ENCODE results near the gene NCAPH2. TPM values are rescaled to one million over a fixed set of nuclear protein-coding genes. Genes with fewer than 3 reads are reported as not detected.

Gene NCAPH2
- total RNA-seq, 3 donors from 2014 or later (not counting 1 experiment from before 2014, with no cell fraction given) = 94.5 to 106 (median 104) TPM

- no peak overlapping the region for H3K27ac Mint-ChIP-seq
- Histone ChIP-seq H3K27me3 (ENCODE audit: control insufficient read depth, insufficient read depth, low read length) (no peaks in the 10 kb centered on the region), H3K27ac (ENCODE audit: low read length) (no peak overlapping the region), H3K4me1 (ENCODE audit: control insufficient read depth, insufficient read depth, low read length) (no peaks in the 10 kb centered on the region), H3K4me3 (ENCODE audit: low read length) (no peak overlapping the region), H3K9me3 (ENCODE audit: control insufficient read depth, insufficient read depth, low read length) (no peaks in the 10 kb centered on the region), H3K36me3 (ENCODE audit: control insufficient read depth, insufficient read depth, low read length) (peaks cover 16% of the 10 kb centered on the region)
- peaks cover 0 to 6% of the 10 kb centered on the region in 2 donors for H3K27me3 Mint-ChIP-seq (ENCODE audit: low read depth in 2 of 2)
- no peaks in the 10 kb centered on the region for H3K36me3 Mint-ChIP-seq
- no peaks in the 10 kb centered on the region for H3K9me3 Mint-ChIP-seq
- intact Hi-C loops (cut with micrococcal nuclease) = no loop called here
- no peak for TF ChIP-seq CTCF (IDR thresholded peaks at IDR 0.05)
- WGBS (ENCODE audit: insufficient coverage) = 87% methylated on average over 13 of the region's 13 CpGs
- H3K4me1 Mint-ChIP-seq = no peaks in the 10 kb centered on the region
- no peak for ATAC-seq
- no peak overlapping the region for H3K4me3 Mint-ChIP-seq
- DNase-seq = no peak
Observed at GRCh38 chr22:50569896-50570535, 62.0 kb downstream of the NCAPH2 start.

- H3K4me1 Mint-ChIP-seq = no peaks in the 10 kb centered on the region
Observed at GRCh38 chr22:50570861-50571260, 62.8 kb downstream of the NCAPH2 start.

GRCh38 chr22:50571264-50572175, 63.5 kb downstream of the NCAPH2 start:
- Mint-ChIP-seq H3K4me3 (no peak overlapping the region), H3K27me3 (ENCODE audit: low read depth in 2 of 2) (peaks cover 0 to 4% of the 10 kb centered on the region in 2 donors), H3K9me3 (no peaks in the 10 kb centered on the region), H3K27ac (no peak overlapping the region), H3K4me1 (no peaks in the 10 kb centered on the region), H3K36me3 (no peaks in the 10 kb centered on the region)
- TF ChIP-seq CTCF (IDR thresholded peaks at IDR 0.05) = no peak
- no peak overlapping the region for H3K27ac ChIP-seq (ENCODE audit: low read length)
- H3K27me3 ChIP-seq (ENCODE audit: control insufficient read depth, insufficient read depth, low read length) = no peaks in the 10 kb centered on the region
- DNase-seq = no peak
- ATAC-seq = no peak
- peaks cover 16% of the 10 kb centered on the region for H3K36me3 ChIP-seq (ENCODE audit: control insufficient read depth, insufficient read depth, low read length)
- 94% methylated on average over 26 of the region's 26 CpGs for WGBS (ENCODE audit: insufficient coverage)
- H3K9me3 ChIP-seq (ENCODE audit: control insufficient read depth, insufficient read depth, low read length) = no peaks in the 10 kb centered on the region
- no peak overlapping the region for H3K4me3 ChIP-seq (ENCODE audit: low read length)
- intact Hi-C loops (cut with micrococcal nuclease) = no loop called here
- H3K4me1 ChIP-seq (ENCODE audit: control insufficient read depth, insufficient read depth, low read length) = no peaks in the 10 kb centered on the region

More at GRCh38 chr22:50570861-50571260, 62.8 kb downstream of the NCAPH2 start:
- Mint-ChIP-seq H3K9me3 (no peaks in the 10 kb centered on the region), H3K36me3 (no peaks in the 10 kb centered on the region), H3K27me3 (ENCODE audit: low read depth in 2 of 2) (peaks cover 0 to 6% of the 10 kb centered on the region in 2 donors), H3K4me3 (no peak overlapping the region), H3K27ac (no peak overlapping the region)
- DNase-seq = no peak
- ATAC-seq = no peak
- intact Hi-C loops (cut with micrococcal nuclease) = no loop called here
- Histone ChIP-seq H3K27ac (ENCODE audit: low read length) (no peak overlapping the region), H3K27me3 (ENCODE audit: control insufficient read depth, insufficient read depth, low read length) (no peaks in the 10 kb centered on the region), H3K4me3 (ENCODE audit: low read length) (no peak overlapping the region), H3K4me1 (ENCODE audit: control insufficient read depth, insufficient read depth, low read length) (no peaks in the 10 kb centered on the region), H3K9me3 (ENCODE audit: control insufficient read depth, insufficient read depth, low read length) (no peaks in the 10 kb centered on the region), H3K36me3 (ENCODE audit: control insufficient read depth, insufficient read depth, low read length) (peaks cover 16% of the 10 kb centered on the region)
- TF ChIP-seq CTCF (IDR thresholded peaks at IDR 0.05) = no peak
- 97% methylated on average over 12 of the region's 12 CpGs for WGBS (ENCODE audit: insufficient coverage)
